Trophoblast cell (in vitro differentiated cells and primary cell): ENCODE data around the gene AUTS2.

Experiments
- DNase-seq, 2 donors: peaks; one replicate each; pipeline ENCODE4 v3.0.0-alpha.2; 2016
- H2AFZ ChIP-seq: 2 replicates; pipeline ENCODE4 v1.6.1; 2013; ENCODE audit warnings: low read length, moderate library complexity, mild to moderate bottlenecking; ENCODE audit not compliant: insufficient read depth, poor library complexity
- H2AK5ac ChIP-seq: 2 replicates; pipeline ENCODE4 v1.6.1; 2013; ENCODE audit warnings: mild to moderate bottlenecking, low read length
- H2BK120ac ChIP-seq: 2 replicates; pipeline ENCODE4 v1.6.1; 2013; ENCODE audit warnings: low read length, mild to moderate bottlenecking, moderate library complexity; ENCODE audit not compliant: insufficient read depth, poor library complexity
- H2BK12ac ChIP-seq: 2 replicates; pipeline ENCODE4 v1.6.1; 2013; ENCODE audit warnings: mild to moderate bottlenecking, low read length, moderate library complexity
- H2BK5ac ChIP-seq: 2 replicates; pipeline ENCODE4 v1.6.1; 2013; ENCODE audit warnings: low read length, low read depth, moderate library complexity, mild to moderate bottlenecking; ENCODE audit not compliant: poor library complexity
- H3K14ac ChIP-seq: 2 replicates; pipeline ENCODE4 v1.6.1; 2013; ENCODE audit warnings: mild to moderate bottlenecking, low read length
- H3K18ac ChIP-seq: 2 replicates; pipeline ENCODE4 v1.6.1; 2013; ENCODE audit warnings: mild to moderate bottlenecking, low read length
- H3K23ac ChIP-seq: 2 replicates; pipeline ENCODE4 v1.6.1; 2013; ENCODE audit warnings: low read length
- H3K27ac ChIP-seq: 2 replicates; pipeline ENCODE4 v1.5.1; 2013; ENCODE audit warnings: low read depth, mild to moderate bottlenecking, inconsistent platforms, low read length, moderate library complexity
- H3K27me3 ChIP-seq: 2 replicates; pipeline ENCODE4 v1.6.1; 2013; ENCODE audit warnings: inconsistent platforms, mild to moderate bottlenecking, low read length, moderate library complexity; ENCODE audit not compliant: insufficient read depth
- H3K36me3 ChIP-seq, 2 experiments: 1 replicate in 1 of 2; 2 replicates in 1 of 2; pipeline ENCODE4 v1.6.1; 2013; ENCODE audit warnings: low read length in 2 of 2, mild to moderate bottlenecking in 2 of 2, moderate library complexity in 1 of 2; ENCODE audit not compliant: insufficient read depth in 2 of 2, control insufficient read depth in 1 of 2
- H3K4ac ChIP-seq: 2 replicates; pipeline ENCODE4 v1.6.1; 2013; ENCODE audit warnings: low read depth, mild to moderate bottlenecking, low read length, moderate library complexity
- H3K4me1 ChIP-seq, 2 experiments: 1 replicate in 1 of 2; 2 replicates in 1 of 2; pipeline ENCODE4 v1.6.1; 2013; ENCODE audit warnings: low read length in 2 of 2, mild to moderate bottlenecking in 2 of 2, moderate library complexity in 1 of 2; ENCODE audit not compliant: insufficient read depth in 2 of 2, control insufficient read depth in 1 of 2
- H3K4me2 ChIP-seq: 2 replicates; pipeline ENCODE4 v1.6.1; 2013; ENCODE audit warnings: inconsistent platforms, mild to moderate bottlenecking, low read length, moderate library complexity
- H3K4me3 ChIP-seq: 2 replicates; pipeline ENCODE4 v1.5.1; 2013; ENCODE audit warnings: mild to moderate bottlenecking, low read depth, low read length, inconsistent platforms
- H3K79me1 ChIP-seq: one replicate; pipeline ENCODE4 v1.6.1; 2013; ENCODE audit warnings: low read length
- H3K79me2 ChIP-seq: 2 replicates; pipeline ENCODE4 v1.6.1; 2013; ENCODE audit warnings: low read length, mild to moderate bottlenecking; ENCODE audit not compliant: control insufficient read depth, insufficient read depth, poor library complexity
- H3K9ac ChIP-seq: 2 replicates; pipeline ENCODE4 v1.6.1; 2013; ENCODE audit warnings: mild to moderate bottlenecking, low read length
- H3K9me3 ChIP-seq: 2 replicates; pipeline ENCODE4 v1.6.1; 2013; ENCODE audit warnings: low read depth, mild to moderate bottlenecking, control low read depth, inconsistent platforms, low read length; ENCODE audit not compliant: insufficient read depth
- H4K12ac ChIP-seq: 2 replicates; pipeline ENCODE4 v1.6.1; 2013; ENCODE audit warnings: low read depth, mild to moderate bottlenecking, low read length, moderate library complexity
- H4K8ac ChIP-seq: 2 replicates; pipeline ENCODE4 v1.6.1; 2013; ENCODE audit warnings: low read depth, mild to moderate bottlenecking, low read length, moderate library complexity
- H4K91ac ChIP-seq: one replicate; pipeline ENCODE4 v1.6.1; 2013; ENCODE audit warnings: low read depth, mild to moderate bottlenecking, low read length, moderate library complexity
- WGBS: extraction: QIAGEN DNeasy Blood & Tissue Kit; methylation state at CpG from one replicate; pipeline ENCODE4 v1.1.7; 2013; ENCODE audit warnings: missing lambda C conversion rate; ENCODE audit not compliant: insufficient read length, insufficient coverage; ENCODE audit errors: extremely low coverage; 5-methylcytosine and 5-hydroxymethylcytosine counted together

The AUTS2 gene

DNA sequence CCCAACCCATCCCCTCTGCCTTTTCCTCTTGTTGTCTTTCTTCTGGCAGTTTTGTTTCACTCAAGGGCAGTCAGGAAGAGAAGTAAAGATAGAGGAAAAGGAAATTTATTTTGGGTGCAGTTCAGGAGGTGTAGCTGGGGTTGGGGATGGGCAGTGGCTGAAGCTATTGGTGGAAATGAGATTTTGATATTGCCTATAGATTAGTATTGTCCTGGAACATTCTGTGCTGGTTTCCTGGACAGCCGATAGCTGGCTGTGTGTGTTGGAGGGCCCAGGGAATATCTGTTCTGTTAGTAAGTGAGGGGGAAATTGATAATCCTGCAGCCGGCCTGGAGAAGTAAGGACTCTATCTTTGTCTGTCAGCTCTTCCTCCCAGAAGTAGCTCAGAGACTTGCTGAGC lies 107.8 kb downstream of the AUTS2 start:
- Histone ChIP-seq H3K27me3 (no peaks in the 10 kb centered on the region), H2BK5ac (no peak overlapping the region), H3K4me3 (no peak overlapping the region), H2AFZ (no peak overlapping the region), H4K12ac (no peak overlapping the region), H3K36me3 (no peaks in the 10 kb centered on the region), H4K8ac (no peak overlapping the region), H3K14ac (no peak overlapping the region), H3K4ac (no peak overlapping the region), H3K4me2 (no peak overlapping the region), H3K9me3 (no peaks in the 10 kb centered on the region), H3K18ac (no peak overlapping the region), H3K27ac (no peak overlapping the region), H4K91ac (no peak overlapping the region), H3K23ac (no peak overlapping the region), H2BK120ac (no peak overlapping the region), H2BK12ac (no peak overlapping the region), H3K79me2 (no peaks in the 10 kb centered on the region), H3K4me1 (peaks cover 2 to 3% of the 10 kb centered on the region in 2 experiments), H2AK5ac (no peak overlapping the region), H3K79me1 (no peaks in the 10 kb centered on the region), H3K9ac (no peak overlapping the region)
- WGBS = no CpG with 5 or more reads among the region's 2 CpGs
- DNase-seq = no peak

DNA sequence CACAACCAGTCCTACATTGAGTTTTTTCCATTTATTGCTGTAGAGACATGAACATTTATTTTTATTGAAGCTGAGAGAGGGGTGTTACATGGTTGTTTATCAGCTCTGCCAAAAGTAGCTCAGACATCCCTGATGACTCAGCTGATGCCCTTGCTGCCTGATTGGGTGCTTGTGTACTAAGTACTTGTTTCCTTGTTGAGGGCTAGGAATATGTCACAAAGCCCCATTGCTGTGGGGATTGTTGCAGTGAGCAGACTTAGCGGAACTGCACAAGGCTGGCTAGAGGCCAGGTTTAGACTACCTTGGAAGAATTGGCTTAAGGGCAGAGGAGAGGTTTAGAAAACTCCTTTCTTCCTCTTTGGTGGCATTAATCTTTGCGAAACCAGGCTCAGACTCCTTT lies 110.6 kb downstream of the AUTS2 start:
- H3K79me1 ChIP-seq = no peaks in the 10 kb centered on the region
- no peak overlapping the region for H3K18ac ChIP-seq
- no peak overlapping the region for H4K8ac ChIP-seq
- H3K9ac ChIP-seq = no peak overlapping the region
- no peak overlapping the region for H4K12ac ChIP-seq
- peak in 1 of 2 donors; percentile 8 for DNase-seq
- H3K27ac ChIP-seq = no peak overlapping the region
- H2AK5ac ChIP-seq = no peak overlapping the region
- no peak overlapping the region for H3K14ac ChIP-seq
- no peaks in the 10 kb centered on the region for H3K27me3 ChIP-seq
- no peak overlapping the region for H4K91ac ChIP-seq
- WGBS = no CpG with 5 or more reads among the region's 2 CpGs
- no peak overlapping the region for H3K4me3 ChIP-seq
- no peak overlapping the region for H3K4me2 ChIP-seq
- no peak overlapping the region for H2BK12ac ChIP-seq
- no peak overlapping the region for H2AFZ ChIP-seq
- no peaks in the 10 kb centered on the region for H3K79me2 ChIP-seq
- no peak overlapping the region for H2BK120ac ChIP-seq
- H3K36me3 ChIP-seq = no peaks in the 10 kb centered on the region
- H3K4me1 ChIP-seq = peaks cover 0 to 2% of the 10 kb centered on the region in 2 experiments
- no peak overlapping the region for H3K23ac ChIP-seq
- H3K9me3 ChIP-seq = no peaks in the 10 kb centered on the region
- no peak overlapping the region for H2BK5ac ChIP-seq
- no peak overlapping the region for H3K4ac ChIP-seq

DNA sequence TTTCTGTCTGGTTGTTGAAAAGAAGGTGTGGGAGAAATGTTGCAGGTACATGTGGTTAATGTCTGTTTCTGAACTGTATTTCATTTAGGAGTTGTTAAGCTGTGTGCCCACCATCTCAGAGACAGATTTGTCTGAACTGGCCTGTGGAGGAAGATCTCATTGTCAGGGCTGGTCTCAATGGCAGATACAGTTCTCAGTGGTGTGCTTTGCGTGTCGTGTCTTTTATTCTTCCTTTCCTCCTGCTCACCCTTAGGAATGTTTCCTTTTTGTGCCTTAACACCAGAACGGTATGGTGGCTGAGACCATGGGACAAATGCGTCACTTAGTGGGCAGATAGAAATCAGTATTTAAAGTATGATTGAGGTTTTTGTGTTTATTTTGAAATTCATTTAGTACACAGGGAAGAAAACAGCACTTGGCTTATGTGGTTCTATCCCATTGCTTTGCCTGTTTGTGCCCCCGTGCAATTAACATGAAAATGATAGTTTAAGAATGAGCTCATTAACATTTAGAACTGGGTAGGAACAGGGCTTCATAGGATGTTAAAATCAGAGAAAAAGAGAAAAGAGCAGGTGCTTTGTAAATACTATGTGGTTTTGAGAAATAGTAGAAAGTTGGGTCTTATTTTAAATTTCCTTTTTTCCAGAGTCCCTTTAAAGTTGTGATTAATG lies 112.6 kb downstream of the AUTS2 start:
- Histone ChIP-seq H3K4me3 (no peak overlapping the region), H3K23ac (no peak overlapping the region), H2AFZ (no peak overlapping the region), H3K4ac (no peak overlapping the region), H3K18ac (no peak overlapping the region), H2BK12ac (no peak overlapping the region), H3K27me3 (no peaks in the 10 kb centered on the region), H2BK5ac (no peak overlapping the region), H3K36me3 (no peaks in the 10 kb centered on the region), H2AK5ac (no peak overlapping the region), H4K12ac (no peak overlapping the region), H3K14ac (no peak overlapping the region), H3K79me1 (no peaks in the 10 kb centered on the region), H4K8ac (no peak overlapping the region), H3K4me1 (peaks cover 0 to 2% of the 10 kb centered on the region in 2 experiments), H4K91ac (no peak overlapping the region), H3K4me2 (no peak overlapping the region), H3K79me2 (no peaks in the 10 kb centered on the region), H2BK120ac (no peak overlapping the region), H3K27ac (no peak overlapping the region), H3K9me3 (no peaks in the 10 kb centered on the region), H3K9ac (no peak overlapping the region)
- peak; percentile 54 to 86 for DNase-seq
- no CpG with 5 or more reads among the region's 5 CpGs for WGBS

DNA sequence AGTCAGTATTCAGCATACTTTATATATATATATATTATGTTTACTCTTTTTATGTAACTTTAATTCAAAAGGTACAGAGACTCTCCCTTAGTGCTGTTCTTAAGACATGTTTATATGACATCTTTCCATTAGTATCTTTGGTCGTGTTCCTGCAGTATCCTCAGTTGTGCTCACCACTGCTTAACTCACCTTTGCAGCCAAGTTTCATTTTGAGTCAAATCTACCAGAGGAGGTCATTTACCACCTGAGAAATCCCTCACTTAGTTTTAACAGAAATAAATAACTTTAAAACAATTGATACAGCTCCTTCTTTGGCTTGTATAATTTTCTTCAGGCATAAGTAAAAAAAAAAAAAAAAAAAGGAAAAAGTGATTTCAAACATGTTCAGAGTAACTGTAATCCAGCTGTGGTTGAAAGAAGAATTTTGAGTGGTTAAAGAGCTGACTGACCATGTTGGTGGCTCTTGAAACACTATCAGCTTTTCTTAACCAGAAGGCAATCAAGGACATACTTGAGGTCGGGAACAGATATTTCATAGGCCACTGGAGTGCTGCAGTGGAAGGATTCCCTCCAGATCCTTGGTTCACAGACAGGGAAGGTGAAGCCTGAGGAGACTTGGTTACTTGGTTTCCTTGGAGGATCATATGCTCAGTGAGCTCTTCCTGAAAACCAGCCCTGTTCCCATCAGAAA lies 116.8 kb downstream of the AUTS2 start:
- Histone ChIP-seq H3K36me3 (no peaks in the 10 kb centered on the region), H3K18ac (no peak overlapping the region), H3K79me1 (no peaks in the 10 kb centered on the region), H4K91ac (no peak overlapping the region), H2BK12ac (no peak overlapping the region), H3K4me2 (no peak overlapping the region), H3K14ac (no peak overlapping the region), H3K27me3 (no peaks in the 10 kb centered on the region), H3K4ac (no peak overlapping the region), H3K4me1 (peaks cover 0 to 2% of the 10 kb centered on the region in 2 experiments), H4K12ac (no peak overlapping the region), H4K8ac (no peak overlapping the region), H3K79me2 (no peaks in the 10 kb centered on the region), H3K9ac (no peak overlapping the region), H3K4me3 (no peak overlapping the region), H3K23ac (no peak overlapping the region), H2AK5ac (no peak overlapping the region), H2BK5ac (no peak overlapping the region), H2BK120ac (no peak overlapping the region), H3K27ac (no peak overlapping the region), H2AFZ (no peak overlapping the region), H3K9me3 (no peaks in the 10 kb centered on the region)
- DNase-seq = no peak
- no CpG with 5 or more reads among the region's 2 CpGs for WGBS
